ENCODE results near the gene COL18A1.

The COL18A1 gene

DNA sequence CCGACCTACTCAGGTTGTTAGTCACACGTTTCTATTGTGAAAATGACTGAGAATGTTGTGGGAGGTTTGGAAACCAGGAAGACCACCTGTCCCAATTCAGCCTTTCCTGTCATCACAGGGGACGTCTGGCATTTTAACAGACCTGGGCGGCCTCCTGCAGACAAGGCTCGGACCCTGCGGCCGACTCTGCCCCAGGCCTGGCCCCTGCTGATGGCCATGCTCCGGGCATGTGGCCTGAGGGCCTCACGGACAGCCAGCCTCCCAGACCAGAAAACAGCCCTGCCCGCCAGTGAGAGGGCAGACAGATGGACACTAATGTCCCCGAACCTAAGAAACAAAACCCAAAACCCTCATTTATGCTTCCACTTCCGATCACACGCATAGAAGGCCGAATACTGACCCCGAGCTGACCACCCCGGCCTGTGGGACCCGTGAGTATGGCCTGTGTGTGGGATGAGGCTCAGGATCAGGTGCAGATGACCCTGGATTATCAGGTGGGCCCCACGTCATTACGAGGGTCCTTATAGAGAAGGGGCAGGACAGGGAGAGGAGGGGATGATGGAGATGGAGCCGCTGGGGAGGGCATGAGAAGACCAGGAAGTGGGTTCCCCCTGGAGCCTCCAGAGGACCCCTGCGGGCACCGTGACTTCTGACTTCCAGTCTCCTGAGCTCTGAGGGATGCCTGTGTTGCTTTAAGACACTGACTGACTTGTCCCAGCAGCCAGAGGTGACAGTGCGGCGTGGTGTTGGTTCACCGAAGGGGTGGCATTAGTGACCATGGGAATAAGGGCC lies 9.6 kb downstream of the COL18A1 start:
- no peak for DNase-seq (ENCODE audit: low read depth in 2 of 2)

- no peak for DNase-seq (ENCODE audit: low read depth in 2 of 2)
These were observed 10.4 kb downstream of the COL18A1 start for GRCh38 chr21:45415188-45415942.

GRCh38 chr21:45415943-45416611 lies 11.1 kb downstream of the COL18A1 start:
- no peak for DNase-seq (ENCODE audit: low read depth in 2 of 2)

DNA sequence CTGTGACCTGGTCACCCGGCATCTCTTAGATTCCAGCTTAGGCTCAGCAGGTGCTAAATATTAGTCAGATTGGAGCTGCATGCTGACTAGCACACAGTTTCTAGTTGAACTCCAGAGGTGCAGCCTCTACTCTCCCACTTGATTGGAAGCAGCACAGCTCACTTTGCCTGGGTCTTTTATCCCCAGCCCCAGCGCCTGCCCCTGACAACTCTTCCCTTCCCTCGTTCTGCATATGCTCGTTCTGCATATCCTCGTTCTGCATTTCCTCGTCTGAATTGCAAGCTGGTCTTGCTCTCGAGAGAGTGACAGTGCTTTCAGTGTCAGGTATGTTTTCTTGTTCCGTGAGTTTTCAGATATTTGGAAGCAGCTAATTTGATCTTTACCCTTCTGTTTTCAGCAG lies 11.7 kb downstream of the COL18A1 start:
- DNase-seq (ENCODE audit: low read depth in 2 of 2): no peak

DNA sequence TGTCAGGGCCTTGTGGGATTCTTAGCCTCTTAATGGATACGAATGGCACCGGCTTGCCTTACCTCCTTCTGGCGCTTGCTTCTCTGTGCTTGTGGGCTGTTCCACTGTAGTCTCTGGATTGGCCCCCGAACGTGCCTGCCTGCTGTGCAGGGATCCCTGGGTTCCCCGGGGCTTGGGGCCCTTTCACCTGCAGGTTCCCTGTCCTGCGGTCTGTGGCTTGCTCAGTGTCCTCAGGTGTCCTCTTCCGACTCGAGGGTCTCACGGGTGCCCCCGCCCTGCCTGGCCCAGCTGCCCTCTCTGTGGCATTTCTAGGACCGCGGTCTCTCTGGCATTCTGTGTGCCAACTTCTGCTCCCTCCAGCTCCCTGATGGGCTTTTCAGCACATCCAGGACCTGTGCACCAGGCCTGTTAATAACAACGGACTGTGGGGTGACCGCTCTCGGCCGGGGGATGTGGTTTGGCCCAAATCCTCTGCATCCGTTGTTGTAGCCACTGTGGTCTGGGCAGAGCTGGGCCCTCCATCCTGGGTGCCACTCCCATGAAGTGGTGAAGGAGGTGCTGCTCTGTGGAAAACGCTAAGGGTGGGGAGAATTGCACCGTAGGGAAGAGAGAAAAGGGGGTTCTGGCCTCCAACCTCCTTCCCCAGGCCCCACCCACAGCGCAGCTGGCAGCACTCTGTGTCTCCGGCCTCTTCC lies 12.4 kb downstream of the COL18A1 start:
- no peak for DNase-seq (ENCODE audit: low read depth in 2 of 2)

DNA sequence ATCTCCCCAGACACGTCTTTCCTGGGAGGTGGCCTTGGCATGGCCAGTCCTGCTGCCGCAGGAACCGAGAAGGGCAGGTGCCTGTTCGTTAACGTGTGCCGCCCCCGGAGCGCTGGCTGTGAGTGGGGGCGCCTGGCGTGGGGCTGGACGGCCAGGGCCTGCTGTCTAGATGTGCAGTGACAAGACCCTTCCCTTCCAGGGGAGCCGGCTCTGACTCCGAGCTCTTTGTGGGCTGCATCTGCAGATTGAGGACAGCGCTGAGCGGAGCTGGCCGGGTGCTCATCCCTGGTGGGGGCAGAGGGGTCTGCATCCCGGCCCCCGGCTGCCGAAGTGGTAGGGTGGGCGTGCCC lies 13.0 kb downstream of the COL18A1 start:
- no peak for DNase-seq (ENCODE audit: low read depth in 2 of 2)

DNA sequence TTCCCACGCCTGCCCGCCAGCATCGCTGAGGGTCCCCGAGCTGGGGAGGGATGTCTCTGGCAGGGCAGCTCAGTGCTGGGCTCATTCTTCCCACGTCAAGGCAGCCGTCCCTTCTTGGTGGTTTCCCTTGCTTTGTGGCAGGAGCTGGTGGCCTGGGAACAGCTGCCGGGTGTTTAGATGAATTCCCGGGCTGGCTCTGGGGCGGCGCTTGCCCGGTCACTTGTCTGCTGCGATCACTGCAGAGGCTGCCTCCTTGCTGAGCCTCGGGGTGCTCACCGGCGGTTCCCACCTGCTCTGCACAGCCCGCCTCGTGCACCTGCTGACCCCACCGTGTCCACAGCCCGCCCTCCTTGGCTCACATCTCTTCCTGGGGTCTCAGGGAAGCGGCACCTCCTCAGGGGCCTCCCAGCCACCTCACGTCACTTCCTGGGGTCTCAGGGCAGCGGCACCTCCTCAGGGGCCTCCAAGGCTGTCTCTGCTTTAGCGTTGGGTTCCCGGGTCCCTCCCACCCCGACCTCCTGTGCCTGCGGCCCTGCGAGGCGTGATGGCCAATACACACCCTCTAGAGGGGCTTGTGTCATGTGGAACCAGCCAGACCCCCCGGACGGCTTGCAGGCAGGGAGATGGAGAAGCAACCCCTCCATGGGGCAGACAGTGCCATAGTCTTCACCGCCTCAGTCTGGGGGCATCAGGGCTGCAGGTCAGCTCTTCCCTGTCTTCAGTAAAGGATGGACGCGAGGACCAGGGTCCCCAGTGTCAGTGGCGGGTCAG lies 13.5 kb downstream of the COL18A1 start:
- DNase-seq (ENCODE audit: low read depth in 2 of 2): no peak

DNA sequence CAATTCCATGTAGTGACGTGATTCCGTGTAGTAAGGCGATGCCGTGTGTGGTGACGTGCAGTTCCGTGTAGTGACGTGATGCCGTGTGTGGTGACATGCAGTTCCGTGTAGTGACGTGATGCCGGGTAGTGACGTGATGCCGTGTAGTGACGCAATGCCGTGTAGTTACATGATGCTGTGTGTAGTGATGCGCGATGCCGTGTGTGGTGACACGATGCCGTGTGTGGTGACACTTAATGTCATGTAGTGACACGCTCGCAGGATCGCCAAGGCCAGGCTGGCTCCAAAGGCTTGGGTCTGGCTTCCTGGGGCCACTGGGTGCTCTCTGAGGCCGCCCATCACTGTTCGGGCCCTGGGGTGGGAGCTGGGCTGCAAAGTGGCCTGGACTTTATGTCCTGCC lies 14.2 kb downstream of the COL18A1 start:
- DNase-seq (ENCODE audit: low read depth in 2 of 2): no peak

- DNase-seq (ENCODE audit: low read depth in 2 of 2): no peak
These were observed 15.4 kb downstream of the COL18A1 start for GRCh38 chr21:45420061-45421041.

DNA sequence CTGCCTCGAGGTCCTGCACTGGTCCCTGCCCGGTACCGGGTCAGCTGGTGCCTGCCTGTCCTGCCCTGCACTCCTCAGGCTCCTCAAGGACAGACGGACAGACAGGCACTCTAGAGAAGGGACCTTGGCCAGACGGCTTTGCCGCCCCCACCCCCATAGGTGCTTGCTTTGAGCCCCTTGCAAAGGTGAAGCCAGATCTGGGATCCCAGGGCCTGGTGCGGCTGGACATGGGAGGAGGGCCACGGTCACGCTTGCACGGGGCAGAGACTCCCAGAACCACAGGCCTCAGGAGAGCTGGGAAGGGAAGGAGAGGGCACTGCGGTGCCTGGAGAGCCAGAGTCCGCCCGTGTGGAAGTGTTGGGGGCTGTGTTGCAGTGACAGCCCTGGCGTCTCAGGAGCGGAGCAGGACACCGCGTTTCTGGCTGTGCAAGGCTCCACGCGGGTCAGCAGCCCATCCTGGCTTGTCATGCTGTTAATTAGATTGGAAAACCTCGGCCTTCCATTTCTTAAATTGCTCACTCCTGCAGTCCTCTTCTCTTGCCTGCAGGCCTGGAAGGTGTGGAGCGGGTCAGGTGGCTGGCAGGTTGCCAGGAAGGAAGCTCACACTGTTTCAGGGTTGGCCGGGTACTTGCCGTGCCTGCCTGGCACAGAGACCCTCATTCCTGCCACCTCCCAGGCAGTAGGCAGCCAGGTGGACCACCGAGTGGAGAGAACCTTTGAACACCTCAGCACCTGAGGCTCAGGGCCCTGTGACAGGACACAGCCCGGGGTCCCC lies 16.3 kb downstream of the COL18A1 start:
- DNase-seq (ENCODE audit: low read depth in 2 of 2): no peak

DNA sequence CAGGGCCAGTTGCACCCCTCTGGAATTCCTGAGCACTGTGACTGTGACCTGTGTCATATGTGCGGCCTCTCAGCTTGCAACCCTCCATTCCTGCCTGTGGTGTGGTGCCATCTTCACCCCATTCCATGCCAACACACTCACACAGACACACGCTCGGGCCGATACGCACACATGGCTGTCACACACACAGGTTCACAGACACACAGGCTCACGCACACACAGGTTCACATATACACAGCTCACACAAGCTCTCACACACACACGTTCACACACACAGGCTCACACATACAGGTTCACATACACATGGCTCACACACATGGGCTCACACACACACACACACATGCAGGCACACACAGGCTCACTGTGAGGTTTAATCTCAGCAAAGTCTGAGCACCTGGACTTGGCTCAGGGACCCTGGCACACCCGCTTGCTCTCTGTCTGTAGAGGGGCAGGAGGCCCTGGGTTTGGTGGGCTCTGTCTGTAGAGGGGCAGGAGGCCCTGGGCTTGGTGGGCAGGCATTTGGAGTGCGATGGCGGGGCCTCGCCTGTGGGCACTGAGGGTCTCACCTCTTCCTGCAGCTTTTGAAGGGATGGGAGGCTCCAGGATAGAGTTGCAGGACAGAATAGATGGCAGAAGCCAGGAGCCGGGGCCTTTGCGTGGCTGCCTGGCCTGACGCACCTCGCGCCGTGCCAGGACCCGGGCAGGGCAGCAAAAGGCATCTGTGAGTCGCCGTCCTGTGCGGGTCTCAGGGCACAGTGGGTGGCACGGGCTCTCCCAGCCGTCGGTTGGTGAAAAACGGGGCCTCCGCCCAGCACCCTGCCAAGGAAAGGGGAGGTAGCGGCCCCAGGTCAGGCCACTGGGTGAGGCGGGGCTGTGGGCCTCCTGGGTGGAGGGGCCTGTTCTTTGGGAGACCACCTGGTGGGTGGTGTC lies 17.1 kb downstream of the COL18A1 start:
- no peak for DNase-seq (ENCODE audit: low read depth in 2 of 2)

GRCh38 chr21:45423201-45423955 lies 18.4 kb downstream of the COL18A1 start:
- DNase-seq (ENCODE audit: low read depth in 2 of 2): no peak

DNA sequence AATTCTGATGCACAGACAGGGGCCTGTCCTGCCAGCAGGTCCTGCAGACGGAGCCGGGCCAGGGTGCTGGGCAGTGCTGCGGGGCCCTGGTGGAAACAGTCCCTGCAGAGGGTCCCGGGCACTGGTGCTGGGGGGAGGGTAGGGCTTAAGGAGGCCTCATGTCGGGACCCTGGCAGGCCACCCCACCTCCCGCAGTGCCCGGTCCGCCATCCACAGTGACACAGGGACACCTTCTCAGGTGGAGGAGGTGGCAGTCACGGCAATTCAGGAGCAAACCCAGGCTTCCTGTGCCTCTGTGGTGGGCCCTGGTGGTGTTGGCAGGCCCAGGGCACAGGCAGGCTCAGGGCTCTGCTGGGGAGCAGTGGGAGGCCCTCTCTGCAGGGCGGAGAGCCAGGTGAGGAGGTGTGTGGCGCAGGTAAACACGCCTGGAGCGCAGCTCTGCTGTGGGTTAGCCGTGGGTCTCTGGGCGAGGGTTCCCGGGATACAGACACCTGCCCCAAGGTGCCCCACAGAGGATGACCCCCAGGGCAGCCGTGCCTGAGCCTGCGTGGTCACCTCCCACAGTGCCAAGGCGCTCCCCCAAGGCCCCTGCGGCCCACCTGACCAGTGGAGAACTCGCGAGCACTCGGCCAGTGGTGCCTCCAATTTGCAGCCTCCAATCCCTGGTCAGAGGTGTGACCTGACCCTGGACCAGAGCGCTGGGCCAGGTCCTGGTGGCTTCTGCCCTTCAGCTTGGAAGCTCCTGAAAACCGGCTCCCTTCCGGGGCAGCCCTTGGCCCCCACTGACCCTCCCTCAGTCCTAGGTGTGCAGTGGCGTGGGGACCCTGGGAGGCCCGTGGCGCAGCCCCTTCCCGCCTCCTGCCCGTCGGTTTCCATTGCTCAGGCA lies 19.2 kb downstream of the COL18A1 start:
- DNase-seq (ENCODE audit: low read depth in 2 of 2): no peak

GRCh38 chr21:45424854-45425795 lies 20.2 kb downstream of the COL18A1 start:
- DNase-seq (ENCODE audit: low read depth in 2 of 2): no peak
